Dedifferentiated amniotic fluid mesenchymal stem cell (primary cell): Measurements from ENCODE around the gene SNX27.
"Not testable (repeated sequence)": the region's sequence is repeated elsewhere in the genome, so short reads cannot be mapped to it uniquely, and the experiment has no call there.

Experiments
- DNase-seq: peaks from one replicate; pipeline ENCODE4 v3.0.0-alpha.2; 2016; ENCODE audit errors: extremely low spot score

Gene SNX27

GRCh38 chr1:151604291-151604690 lies 7.6 kb upstream of the SNX27 start:
- DNase-seq, result no peak

GRCh38 chr1:151606384-151606783 lies 5.5 kb upstream of the SNX27 start:
- DNase-seq, result no peak

- DNase-seq, result no peak
Measured at GRCh38 chr1:151606857-151607256, 5.0 kb upstream of the SNX27 start.

GRCh38 chr1:151610142-151610541 lies 1.7 kb upstream of the SNX27 start:
- no peak for DNase-seq

GRCh38 chr1:151611288-151611790 lies 511 bp upstream of the SNX27 start:
- peak; percentile 31 for DNase-seq

GRCh38 chr1:151612501-151613281 lies 841 bp downstream of the SNX27 start:
- no peak for DNase-seq

- DNase-seq, result no peak
Measured at GRCh38 chr1:151613282-151613780, 1.5 kb downstream of the SNX27 start.

- DNase-seq, result no peak
Measured at GRCh38 chr1:151615711-151616504, 4.1 kb downstream of the SNX27 start.

GRCh38 chr1:151616505-151616849 lies 4.6 kb downstream of the SNX27 start:
- DNase-seq, result no peak

GRCh38 chr1:151618003-151618402 lies 6.2 kb downstream of the SNX27 start:
- no peak for DNase-seq

GRCh38 chr1:151618470-151618869 lies 6.6 kb downstream of the SNX27 start:
- DNase-seq, result no peak

- DNase-seq, result not testable (repeated sequence)
Measured at GRCh38 chr1:151618996-151619395, 7.1 kb downstream of the SNX27 start.

- DNase-seq, result no peak
Measured at GRCh38 chr1:151619489-151620093, 7.7 kb downstream of the SNX27 start.

- no peak for DNase-seq
Measured at GRCh38 chr1:151620286-151620685, 8.4 kb downstream of the SNX27 start.

- no peak for DNase-seq
Measured at GRCh38 chr1:151621351-151621750, 9.5 kb downstream of the SNX27 start.

GRCh38 chr1:151624783-151625182 lies 12.9 kb downstream of the SNX27 start:
- DNase-seq, result no peak

- DNase-seq, result no peak
Measured at GRCh38 chr1:151626740-151627334, 15.0 kb downstream of the SNX27 start.

- DNase-seq, result no peak
Measured at GRCh38 chr1:151629278-151629677, 17.4 kb downstream of the SNX27 start.

GRCh38 chr1:151635479-151636072 lies 23.7 kb downstream of the SNX27 start:
- no peak for DNase-seq

GRCh38 chr1:151638074-151638775 lies 26.4 kb downstream of the SNX27 start:
- DNase-seq, result no peak

- DNase-seq, result no peak
Measured at GRCh38 chr1:151638812-151639211, 27.0 kb downstream of the SNX27 start.
